ENCODE measurements around the gene TEX13D.

Gene TEX13D

DNA sequence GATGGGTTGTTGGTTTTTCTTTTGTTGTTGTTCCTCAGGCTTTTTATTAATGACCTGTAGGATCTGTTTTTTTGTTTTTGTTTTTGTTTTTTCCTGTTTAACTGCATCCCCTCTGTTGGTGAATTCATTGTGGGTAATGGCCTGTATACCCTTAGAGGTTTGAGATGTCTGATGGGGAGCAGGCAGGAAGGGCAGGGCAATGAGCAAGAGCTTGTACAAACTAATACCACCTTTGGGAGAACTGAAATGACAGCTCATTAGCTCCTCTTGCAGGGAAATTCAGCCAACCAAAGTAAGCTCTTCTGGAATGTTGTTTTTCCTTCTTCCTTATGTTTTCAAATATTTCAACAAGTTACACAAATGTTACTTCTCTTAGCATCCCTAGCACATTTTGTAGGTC, 37.3 kb downstream of the TEX13D start:
- Histone ChIP-seq H3K79me2 (ENCODE audit: control insufficient read depth, low read length) (no peaks in the 10 kb centered on the region), H3K4me1 (ENCODE audit: control insufficient read depth, low read length) (no peaks in the 10 kb centered on the region), H3F3A (ENCODE audit: control insufficient read depth, insufficient read depth) (no peaks in the 10 kb centered on the region), H3K27me3 (ENCODE audit: control insufficient read depth, low read length) (no peaks in the 10 kb centered on the region), H3K9me3 (ENCODE audit: control insufficient read depth, insufficient read depth, low read length) (no peaks in the 10 kb centered on the region), H4K20me1 (ENCODE audit: control insufficient read depth, insufficient read depth, low read depth, low read length) (no peaks in the 10 kb centered on the region), H3K36me3 (ENCODE audit: control insufficient read depth, low read length) (no peaks in the 10 kb centered on the region), H3K4me2 (ENCODE audit: low read length) (no peak overlapping the region), H3K27ac (ENCODE audit: low read depth, low read length) (no peak overlapping the region), H3K4me3 (ENCODE audit: low read length) (no peak overlapping the region), H3K9me2 (replicated peaks; ENCODE audit: control insufficient read depth, low read length) (no peaks in the 10 kb centered on the region)
- TF ChIP-seq EZH2phosphoT487 (IDR thresholded peaks at IDR 0.05; ENCODE audit: borderline replicate concordance, low read length), result no peak
- TF ChIP-seq, protein P1, sequence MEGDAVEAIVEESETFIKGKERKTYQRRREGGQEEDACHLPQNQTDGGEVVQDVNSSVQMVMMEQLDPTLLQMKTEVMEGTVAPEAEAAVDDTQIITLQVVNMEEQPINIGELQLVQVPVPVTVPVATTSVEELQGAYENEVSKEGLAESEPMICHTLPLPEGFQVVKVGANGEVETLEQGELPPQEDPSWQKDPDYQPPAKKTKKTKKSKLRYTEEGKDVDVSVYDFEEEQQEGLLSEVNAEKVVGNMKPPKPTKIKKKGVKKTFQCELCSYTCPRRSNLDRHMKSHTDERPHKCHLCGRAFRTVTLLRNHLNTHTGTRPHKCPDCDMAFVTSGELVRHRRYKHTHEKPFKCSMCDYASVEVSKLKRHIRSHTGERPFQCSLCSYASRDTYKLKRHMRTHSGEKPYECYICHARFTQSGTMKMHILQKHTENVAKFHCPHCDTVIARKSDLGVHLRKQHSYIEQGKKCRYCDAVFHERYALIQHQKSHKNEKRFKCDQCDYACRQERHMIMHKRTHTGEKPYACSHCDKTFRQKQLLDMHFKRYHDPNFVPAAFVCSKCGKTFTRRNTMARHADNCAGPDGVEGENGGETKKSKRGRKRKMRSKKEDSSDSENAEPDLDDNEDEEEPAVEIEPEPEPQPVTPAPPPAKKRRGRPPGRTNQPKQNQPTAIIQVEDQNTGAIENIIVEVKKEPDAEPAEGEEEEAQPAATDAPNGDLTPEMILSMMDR (IDR thresholded peaks at IDR 0.05; ENCODE audit: low read depth, low read length, poor library complexity, severe bottlenecking), result no peak

DNA sequence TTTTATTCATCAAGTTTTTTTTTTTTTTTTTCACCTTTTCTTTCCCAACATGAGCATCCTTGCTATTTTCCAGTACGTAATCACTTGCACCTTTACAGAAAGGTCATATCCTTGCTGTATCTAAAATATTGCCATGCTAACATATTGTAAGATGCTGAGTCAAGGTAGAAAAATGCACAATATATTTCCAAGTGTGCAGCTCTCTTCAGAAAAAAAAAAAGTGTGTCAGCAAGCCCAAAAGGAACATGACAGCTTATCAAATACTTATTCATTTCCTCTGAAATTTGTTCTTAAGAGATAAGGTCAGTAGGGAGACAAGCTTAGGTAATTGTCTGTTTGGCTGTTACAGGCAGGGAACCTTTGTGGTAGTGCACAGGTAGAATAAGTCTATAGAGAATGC, 40.9 kb downstream of the TEX13D start:
- no peak overlapping the region for H3K4me2 ChIP-seq (ENCODE audit: low read length)
- no peaks in the 10 kb centered on the region for H4K20me1 ChIP-seq (ENCODE audit: control insufficient read depth, insufficient read depth, low read depth, low read length)
- no peaks in the 10 kb centered on the region for H3K4me1 ChIP-seq (ENCODE audit: control insufficient read depth, low read length)
- no peak overlapping the region for H3K4me3 ChIP-seq (ENCODE audit: low read length)
- no peaks in the 10 kb centered on the region for H3K36me3 ChIP-seq (ENCODE audit: control insufficient read depth, low read length)
- TF ChIP-seq, protein P1 (IDR thresholded peaks at IDR 0.05; ENCODE audit: low read depth, low read length, poor library complexity, severe bottlenecking), result no peak
- TF ChIP-seq EZH2phosphoT487 (IDR thresholded peaks at IDR 0.05; ENCODE audit: borderline replicate concordance, low read length), result no peak
- H3K27ac ChIP-seq (ENCODE audit: low read depth, low read length), result no peak overlapping the region
- H3K79me2 ChIP-seq (ENCODE audit: control insufficient read depth, low read length), result no peaks in the 10 kb centered on the region
- no peaks in the 10 kb centered on the region for H3K27me3 ChIP-seq (ENCODE audit: control insufficient read depth, low read length)
- H3F3A ChIP-seq (ENCODE audit: control insufficient read depth, insufficient read depth), result no peaks in the 10 kb centered on the region
- H3K9me2 ChIP-seq (replicated peaks; ENCODE audit: control insufficient read depth, low read length), result no peaks in the 10 kb centered on the region
- no peaks in the 10 kb centered on the region for H3K9me3 ChIP-seq (ENCODE audit: control insufficient read depth, insufficient read depth, low read length)

DNA sequence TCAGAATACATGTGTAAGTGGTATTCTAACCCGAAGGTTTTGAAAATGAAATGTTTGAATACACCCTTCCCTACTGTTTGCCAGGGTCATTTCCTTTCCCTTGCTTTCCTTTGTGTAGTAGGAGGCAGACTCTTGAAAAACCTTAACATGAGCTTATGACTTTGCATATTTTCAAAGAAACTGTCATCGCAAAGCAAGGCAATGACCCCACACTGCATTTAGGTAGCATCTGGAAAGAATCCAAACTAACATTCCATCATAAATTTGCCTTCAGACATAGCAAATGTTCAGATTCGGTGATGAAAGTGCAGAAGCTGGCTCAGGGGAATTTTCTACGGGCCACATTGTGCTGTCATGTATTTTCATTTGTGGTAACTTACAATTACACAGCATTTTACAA, 46.2 kb downstream of the TEX13D start:
- H3K27ac ChIP-seq (ENCODE audit: low read depth, low read length), result no peak overlapping the region
- TF ChIP-seq EZH2phosphoT487 (IDR thresholded peaks at IDR 0.05; ENCODE audit: borderline replicate concordance, low read length), result no peak
- TF ChIP-seq, protein P1 (IDR thresholded peaks at IDR 0.05; ENCODE audit: low read depth, low read length, poor library complexity, severe bottlenecking), result no peak
- H3K36me3 ChIP-seq (ENCODE audit: control insufficient read depth, low read length), result no peaks in the 10 kb centered on the region
- H3K27me3 ChIP-seq (ENCODE audit: control insufficient read depth, low read length), result no peaks in the 10 kb centered on the region
- H3K79me2 ChIP-seq (ENCODE audit: control insufficient read depth, low read length), result no peaks in the 10 kb centered on the region
- no peaks in the 10 kb centered on the region for H3K4me1 ChIP-seq (ENCODE audit: control insufficient read depth, low read length)
- H3K9me2 ChIP-seq (replicated peaks; ENCODE audit: control insufficient read depth, low read length), result no peaks in the 10 kb centered on the region
- H3K4me3 ChIP-seq (ENCODE audit: low read length), result no peak overlapping the region
- no peak overlapping the region for H3K4me2 ChIP-seq (ENCODE audit: low read length)
- no peaks in the 10 kb centered on the region for H3K9me3 ChIP-seq (ENCODE audit: control insufficient read depth, insufficient read depth, low read length)
- H3F3A ChIP-seq (ENCODE audit: control insufficient read depth, insufficient read depth), result no peaks in the 10 kb centered on the region
- H4K20me1 ChIP-seq (ENCODE audit: control insufficient read depth, insufficient read depth, low read depth, low read length), result no peaks in the 10 kb centered on the region

DNA sequence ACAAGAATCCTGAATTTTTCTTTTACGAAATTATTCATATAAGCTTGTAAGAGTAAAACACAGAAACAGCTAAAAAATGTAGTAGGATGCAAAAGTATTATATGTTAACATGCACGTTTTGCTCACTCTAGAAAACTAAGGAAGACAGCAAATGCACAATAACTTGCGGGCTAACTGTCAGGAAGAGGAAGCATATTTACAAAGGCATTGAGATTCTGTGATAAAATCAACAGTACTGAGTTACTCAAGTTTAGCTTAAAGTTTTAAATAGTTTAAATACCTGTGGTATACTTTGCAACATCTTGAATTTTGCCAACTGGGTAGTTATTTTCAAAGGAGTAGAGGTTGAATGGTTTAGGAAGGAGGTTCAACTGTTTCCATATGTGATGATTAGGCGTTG, 50.9 kb downstream of the TEX13D start:
- Histone ChIP-seq H3K79me2 (ENCODE audit: control insufficient read depth, low read length) (no peaks in the 10 kb centered on the region), H3K27me3 (ENCODE audit: control insufficient read depth, low read length) (no peaks in the 10 kb centered on the region), H3F3A (ENCODE audit: control insufficient read depth, insufficient read depth) (no peaks in the 10 kb centered on the region), H3K4me3 (ENCODE audit: low read length) (no peak overlapping the region), H3K9me2 (replicated peaks; ENCODE audit: control insufficient read depth, low read length) (no peaks in the 10 kb centered on the region), H4K20me1 (ENCODE audit: control insufficient read depth, insufficient read depth, low read depth, low read length) (no peaks in the 10 kb centered on the region), H3K27ac (ENCODE audit: low read depth, low read length) (no peak overlapping the region), H3K4me1 (ENCODE audit: control insufficient read depth, low read length) (no peaks in the 10 kb centered on the region), H3K9me3 (ENCODE audit: control insufficient read depth, insufficient read depth, low read length) (no peaks in the 10 kb centered on the region), H3K4me2 (ENCODE audit: low read length) (no peak overlapping the region), H3K36me3 (ENCODE audit: control insufficient read depth, low read length) (no peaks in the 10 kb centered on the region)
- no peak for TF ChIP-seq EZH2phosphoT487 (IDR thresholded peaks at IDR 0.05; ENCODE audit: borderline replicate concordance, low read length)
- TF ChIP-seq, protein P1 (IDR thresholded peaks at IDR 0.05; ENCODE audit: low read depth, low read length, poor library complexity, severe bottlenecking), result no peak

All from DOHH2 (cell line).